T1000 (cell line): ENCODE results near the gene POU2AF1.
"Not testable (repeated sequence)": the region's sequence is repeated elsewhere in the genome, so short reads cannot be mapped to it uniquely, and the experiment has no call there.

Experiments used
- DNase-seq: peaks from one replicate; lab custom pipeline; 2025; ENCODE audit warnings: mixed read lengths; lab: John Stamatoyannopoulos, UW

POU2AF1 gene

DNA sequence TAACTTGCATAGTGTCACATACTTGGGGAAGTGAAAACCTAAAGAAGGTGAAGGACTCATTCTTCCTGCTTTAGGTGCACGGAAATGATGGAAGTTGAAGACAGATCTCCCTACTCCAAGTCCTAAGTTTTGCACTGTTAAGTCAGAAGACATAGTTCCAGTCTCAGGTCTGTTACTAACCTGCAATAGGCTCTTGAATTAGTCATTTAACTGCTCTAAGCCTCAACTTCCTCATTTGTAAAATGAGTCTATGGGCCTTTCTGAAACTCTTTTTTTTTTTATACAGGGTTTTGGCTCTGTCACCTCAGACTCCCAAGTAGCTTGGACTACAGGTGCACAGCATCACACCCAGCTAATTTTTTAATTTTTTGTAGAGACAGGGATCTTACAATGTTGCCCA, 30.8 kb upstream of the POU2AF1 start:
- no peak for DNase-seq

DNA sequence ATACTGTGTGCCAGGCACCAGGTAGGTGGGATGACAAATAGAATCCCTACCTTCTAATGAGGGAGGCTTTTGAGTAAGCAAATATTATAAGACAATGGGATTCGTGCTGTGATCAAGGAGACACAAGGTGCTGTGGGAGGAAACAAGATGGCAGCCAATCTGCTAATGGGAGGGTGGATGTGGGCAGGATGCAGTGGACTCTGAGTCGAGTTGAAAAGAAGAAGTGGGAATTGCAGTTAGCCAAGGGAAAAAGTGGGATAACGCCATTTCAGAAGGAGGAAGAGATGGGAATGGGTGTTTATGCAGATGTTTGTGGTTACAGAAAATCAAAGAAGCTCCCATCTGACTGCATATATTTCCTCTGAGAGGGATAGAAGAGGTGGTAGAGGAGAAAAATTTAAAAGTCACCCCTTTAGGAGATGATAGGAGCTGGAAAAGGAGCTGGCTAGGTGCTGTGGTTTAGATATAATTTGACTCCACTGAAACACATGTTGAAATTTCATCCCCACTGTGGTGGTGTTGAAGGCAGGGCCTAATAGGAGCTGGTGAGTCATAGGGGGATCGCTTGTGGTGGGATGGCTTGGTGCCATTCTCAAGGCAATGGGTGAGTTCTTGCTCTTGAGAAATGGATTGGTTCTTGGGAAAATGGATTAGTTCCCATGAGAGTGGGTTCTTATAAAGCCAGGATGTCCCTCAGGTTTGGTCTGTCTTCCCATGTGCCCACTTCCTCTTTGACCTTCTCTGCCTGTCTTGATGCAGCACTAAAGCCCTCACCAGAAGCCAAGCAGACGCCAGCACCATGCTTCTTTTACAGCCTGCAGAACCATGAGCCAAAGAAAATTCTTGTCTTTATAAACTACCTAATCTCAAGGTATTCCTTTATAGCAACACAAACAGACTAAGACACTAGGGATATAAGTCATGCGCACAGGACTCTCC, 30.0 kb upstream of the POU2AF1 start:
- DNase-seq: no peak

DNA sequence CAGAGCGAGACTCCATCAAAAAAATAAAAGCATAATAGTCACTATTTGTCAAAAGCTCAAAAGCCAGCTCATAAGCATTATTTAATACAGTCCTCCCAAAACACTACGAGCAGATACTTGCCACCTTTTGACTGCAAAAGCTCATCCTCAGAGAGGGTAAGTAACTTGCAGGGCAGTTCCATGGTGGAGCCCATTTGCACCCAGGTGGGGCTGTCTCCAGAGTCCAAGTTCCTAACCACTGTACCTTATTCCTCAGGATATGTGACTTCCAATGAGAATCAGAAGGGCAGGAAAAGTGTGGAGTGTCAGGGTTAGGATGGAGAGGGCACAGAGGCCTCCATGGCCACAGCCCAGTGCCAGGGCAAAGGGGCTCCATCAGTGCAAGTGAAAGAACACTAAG, 28.6 kb upstream of the POU2AF1 start:
- no peak for DNase-seq

DNA sequence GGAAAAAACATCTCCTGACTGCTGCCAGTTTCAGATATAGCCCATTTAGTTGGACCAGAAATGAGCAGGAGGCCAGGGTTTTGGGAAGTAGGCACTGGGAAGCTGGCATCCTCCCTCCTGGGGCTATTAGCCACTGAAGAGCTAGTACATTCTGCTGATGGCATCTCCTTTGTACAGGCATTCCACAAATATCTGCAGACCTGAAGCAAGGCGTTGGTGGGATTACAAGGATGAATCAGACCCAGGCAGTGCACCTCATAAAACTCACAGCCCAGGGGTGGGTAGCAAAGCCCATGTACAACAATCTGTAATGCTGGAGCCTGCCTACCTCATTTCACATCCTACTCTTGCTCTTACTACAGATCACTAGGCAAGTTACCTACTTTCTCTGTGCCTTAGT, 27.5 kb upstream of the POU2AF1 start:
- peak; percentile 29 for DNase-seq

DNA sequence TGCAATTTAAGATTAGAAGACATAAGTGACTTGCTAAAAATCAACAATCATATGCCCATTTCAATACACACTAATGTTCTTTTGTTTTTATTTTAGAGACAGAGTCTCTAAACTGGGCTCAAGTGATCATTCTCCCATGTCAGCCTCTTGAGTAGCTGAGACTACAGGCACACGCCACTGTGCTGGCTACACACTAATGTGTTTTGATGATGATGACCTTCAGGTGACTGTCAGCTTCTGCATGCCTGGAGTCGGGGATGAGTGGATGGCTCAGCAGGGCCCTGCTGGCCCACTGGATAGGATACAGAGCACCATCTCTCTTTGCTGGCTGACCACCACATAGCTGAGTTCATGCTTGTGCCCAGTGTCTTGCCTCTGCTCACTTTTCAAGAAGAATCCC, 27.0 kb upstream of the POU2AF1 start:
- DNase-seq: no peak

DNA sequence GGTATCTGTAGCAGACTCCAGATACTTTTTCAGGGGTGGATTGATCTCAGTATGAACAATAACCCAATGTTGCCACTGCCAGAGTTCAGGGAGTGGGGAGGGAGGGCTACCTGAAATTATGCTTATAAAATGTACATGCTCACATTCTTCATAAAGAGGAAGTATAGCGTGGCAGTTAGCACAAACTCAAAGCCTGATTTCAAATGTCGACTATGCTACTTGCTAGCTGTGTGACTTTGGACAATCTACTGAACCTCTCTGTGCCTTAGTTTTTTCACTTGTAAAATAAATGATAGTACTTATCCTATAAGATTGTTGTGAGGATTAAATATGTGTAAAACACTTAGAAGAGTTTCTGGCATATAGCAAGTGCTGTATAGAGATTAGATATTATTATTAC, 26.5 kb upstream of the POU2AF1 start:
- no peak for DNase-seq

DNA sequence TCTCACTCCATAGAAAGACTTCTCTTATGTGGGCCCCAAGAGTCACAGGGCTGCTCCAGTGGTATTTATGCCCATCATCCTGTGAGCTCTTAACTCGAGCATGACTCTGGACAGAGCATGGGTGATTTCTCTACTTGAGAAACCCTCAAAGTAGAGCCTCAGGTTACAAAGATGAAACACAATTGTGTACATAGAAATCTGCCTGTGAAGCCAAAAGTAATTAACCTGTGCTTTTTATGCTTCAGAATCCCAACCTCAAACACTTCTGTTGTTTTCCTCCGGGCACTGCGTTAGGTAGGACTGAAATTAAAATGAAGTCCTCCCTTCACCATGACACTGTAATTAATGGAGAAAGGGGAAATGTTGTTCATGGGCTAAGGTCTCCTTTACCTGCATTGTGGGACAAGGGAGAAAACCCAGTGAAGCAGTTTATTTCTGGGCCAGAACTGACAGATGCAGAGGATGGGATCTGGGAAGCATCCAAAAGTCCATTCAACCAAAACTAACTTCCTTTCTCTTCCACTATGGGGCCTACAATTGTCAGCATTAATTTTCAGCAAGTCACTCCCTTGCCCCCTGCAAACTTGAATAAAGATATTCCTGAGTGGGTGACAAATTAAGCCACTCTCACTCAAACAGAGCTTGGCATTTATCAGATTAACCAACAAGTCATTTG, 24.1 kb upstream of the POU2AF1 start:
- DNase-seq: no peak

DNA sequence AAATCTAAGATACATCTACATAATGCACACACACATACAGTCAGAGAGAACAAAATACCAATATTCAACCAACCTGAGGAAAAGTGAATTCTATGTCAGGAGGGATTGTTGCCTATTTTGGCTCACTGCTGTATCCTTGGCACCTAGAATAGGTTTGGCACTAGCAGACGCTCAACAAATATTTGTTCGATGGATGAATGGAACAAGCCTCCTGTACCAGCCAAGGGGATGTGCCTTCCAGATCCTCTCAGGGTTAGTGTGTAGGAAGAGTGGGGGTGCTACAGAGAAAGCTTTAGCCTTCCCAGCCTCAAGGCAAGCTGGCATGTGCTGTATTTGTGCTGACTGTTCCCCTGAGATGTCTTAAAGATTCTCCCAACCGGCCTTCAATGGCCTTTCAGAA, 23.3 kb upstream of the POU2AF1 start:
- DNase-seq: no peak

DNA sequence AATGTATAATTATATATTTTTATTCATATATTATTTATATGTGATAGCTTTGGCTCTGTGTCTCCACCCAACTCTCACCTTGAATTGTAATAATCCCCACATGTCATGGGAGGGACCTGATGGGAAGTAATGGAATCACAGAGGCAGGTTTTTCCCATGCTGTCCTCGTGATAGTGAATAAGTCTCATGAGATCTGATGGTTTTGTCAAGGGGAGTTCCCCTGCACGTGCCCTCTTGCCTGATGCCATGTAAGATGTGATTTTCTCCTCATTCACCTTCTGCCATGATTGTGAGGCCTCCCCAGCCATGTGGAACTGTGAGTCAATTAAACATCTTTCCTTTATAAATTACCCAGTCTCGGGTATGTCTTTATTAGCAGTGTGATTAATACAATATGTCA, 22.9 kb upstream of the POU2AF1 start:
- not testable (repeated sequence) for DNase-seq

DNA sequence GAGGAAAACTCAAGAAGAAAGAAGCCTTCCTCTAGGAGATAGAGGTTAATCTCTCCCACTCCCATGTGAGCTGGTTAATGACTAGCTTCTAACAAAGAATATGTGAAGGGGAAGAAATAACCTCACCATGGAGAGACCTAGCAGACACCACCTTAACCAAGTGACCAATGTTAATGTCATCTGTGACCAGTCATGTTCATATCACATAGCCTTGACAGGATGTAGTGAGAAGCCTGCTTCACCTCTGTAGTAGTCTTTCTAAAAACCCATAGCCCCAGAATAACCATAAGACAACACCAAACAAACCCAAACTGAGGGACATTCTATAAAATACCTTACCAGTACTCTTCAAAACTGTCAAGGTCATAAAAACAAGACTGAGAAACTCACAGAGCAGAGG, 21.5 kb upstream of the POU2AF1 start:
- no peak for DNase-seq

DNA sequence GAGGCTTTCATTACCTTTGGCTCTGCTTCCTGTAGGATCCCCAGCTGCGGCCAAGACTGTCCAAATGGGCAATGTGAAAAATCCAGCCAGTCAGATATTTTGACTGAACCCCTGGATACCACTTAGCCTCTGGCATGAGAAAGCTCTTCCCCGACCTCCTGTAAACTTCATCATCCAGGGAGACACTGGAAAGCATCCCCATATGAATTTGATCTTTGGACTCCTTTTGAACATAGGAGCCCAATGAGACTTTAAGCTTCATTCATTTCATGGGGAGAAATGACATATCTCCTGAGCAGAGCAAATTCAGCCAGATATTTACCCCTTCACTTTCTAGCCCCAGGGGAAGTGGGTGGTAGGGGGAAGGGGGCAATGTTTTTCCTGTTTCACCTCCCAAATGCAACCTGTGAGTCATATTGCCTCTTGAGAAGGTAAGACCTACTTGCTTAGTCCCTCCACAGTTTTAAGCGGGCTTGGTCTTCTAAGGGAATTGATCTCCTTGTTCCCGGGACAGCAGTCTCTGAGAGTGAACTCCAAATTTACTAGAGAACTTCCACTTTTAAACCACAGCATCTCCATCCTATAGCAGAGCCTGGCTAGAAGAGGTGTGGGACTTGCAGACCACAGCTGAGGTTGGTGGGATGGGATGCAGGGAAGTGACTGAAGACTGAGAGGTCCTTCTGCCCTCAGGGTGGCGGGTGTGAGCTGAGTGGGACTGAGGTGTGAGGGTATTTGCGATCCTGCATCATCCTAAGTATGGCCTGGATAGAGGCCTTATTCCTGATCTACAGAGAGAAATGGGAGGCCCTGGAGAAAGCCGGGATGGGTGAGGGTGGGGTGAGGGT, 20.3 kb upstream of the POU2AF1 start:
- DNase-seq: no peak

DNA sequence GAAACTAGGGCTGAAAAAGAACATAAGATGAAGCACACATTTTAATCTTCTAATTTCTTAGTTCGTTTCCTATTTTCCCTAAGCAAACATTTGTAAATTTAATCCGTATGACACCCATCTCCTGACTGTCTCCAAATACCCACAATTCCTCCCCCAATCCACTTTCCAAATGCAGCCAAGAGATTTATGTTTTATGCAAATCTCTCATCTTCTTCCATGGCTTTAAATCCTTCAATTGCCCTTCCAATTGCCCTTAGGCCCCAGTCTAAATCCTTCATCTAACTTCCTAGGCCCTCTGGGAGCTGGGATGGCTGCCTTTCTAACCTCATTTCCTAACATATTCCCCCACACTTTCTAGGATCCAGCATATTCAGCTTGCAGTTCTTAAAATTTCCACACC, 18.0 kb upstream of the POU2AF1 start:
- no peak for DNase-seq

DNA sequence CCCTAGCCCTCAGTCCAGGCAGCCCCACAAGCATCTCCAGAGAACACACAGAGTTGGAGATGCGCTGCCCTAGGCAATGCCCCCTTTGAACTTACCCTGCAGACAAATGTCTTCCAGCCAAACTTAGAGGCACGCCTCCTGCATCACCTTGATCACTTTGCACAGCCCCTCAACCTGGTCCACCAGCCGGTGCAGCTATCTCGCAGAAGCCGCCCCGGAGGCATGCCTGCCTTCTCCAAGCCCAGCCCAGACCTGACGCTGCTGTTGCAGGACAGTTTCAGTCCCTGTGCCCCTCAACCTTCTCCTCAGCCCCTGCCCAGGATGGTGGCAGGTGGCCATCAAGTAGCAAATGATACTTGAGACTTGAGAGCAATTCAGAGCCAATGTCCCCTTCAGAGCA, 16.7 kb upstream of the POU2AF1 start:
- no peak for DNase-seq

DNA sequence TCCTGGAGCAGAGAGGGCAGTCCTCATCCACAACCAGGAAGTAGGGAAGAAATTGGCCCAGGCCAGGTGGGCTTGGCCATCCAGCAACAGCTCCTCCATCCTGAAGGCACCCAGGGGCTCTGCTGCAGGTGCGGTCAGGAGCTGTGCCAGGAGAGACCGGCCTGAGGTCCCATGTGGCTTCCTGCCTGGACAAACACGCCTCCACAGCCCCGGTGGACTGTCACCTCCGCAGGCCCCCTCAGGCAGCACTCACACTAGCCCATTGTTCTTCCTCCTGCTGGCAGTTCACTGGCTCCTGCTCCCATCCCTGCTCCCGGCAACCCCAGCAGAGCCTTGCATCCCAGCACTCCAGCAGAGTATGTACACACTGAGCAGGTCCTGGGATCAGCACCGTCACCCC, 16.0 kb upstream of the POU2AF1 start:
- no peak for DNase-seq

DNA sequence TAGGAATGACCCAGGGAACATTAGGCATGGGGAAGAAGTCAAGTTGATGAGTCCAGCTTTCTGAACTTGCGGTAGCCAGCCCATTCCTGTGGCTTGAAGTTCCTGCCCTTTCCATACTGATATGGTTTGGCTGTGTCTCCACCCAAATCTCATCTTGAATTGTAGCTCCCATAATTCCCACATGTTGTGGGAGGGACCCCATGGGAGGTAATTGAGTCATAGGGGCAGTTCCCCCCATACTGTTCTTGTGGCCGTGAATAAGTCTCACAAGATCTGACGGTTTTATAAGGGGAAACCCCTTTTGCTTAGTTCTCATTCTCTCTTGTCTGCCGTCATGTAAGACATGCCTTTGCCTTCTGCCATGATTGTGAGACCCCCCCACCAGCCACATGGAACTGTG, 15.1 kb upstream of the POU2AF1 start:
- not testable (repeated sequence) for DNase-seq

DNA sequence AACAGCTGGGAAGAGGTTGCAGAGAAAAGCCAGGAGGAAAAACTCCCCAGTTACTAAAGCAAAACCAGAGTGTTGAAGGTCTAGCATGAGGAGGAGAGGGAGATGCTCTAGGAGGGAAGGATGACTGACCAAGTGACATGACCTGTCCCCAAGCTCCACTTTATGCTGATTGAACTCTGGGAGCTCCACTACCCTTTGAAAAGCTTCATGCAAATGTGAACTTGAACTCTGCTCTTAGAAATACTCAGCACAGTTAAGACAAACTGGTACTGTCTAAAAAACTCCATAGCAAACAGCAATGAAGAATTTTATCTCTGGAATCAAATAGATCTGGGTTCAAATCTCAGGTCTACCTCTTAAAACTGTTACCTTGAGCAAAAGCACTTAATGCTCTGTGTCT, 14.5 kb upstream of the POU2AF1 start:
- no peak for DNase-seq

DNA sequence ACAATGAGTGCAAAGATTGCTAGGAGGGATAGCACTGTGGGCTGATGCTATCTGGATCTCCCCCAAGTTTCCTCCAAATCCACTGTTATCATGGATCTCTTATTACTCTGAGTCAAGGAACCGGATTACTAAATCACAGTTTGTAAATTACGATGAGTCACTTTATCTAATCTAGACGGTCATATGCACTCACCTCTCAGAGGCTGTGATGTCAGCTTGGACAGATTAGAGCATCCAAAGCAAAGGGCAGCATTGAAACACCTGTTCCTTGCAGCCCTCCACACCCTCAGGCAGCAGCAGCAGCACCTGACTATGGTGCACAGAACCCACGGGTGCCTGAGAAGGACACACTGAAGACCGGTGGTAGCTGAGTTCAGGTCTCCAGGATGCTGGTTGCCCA, 14.0 kb upstream of the POU2AF1 start:
- DNase-seq: no peak

DNA sequence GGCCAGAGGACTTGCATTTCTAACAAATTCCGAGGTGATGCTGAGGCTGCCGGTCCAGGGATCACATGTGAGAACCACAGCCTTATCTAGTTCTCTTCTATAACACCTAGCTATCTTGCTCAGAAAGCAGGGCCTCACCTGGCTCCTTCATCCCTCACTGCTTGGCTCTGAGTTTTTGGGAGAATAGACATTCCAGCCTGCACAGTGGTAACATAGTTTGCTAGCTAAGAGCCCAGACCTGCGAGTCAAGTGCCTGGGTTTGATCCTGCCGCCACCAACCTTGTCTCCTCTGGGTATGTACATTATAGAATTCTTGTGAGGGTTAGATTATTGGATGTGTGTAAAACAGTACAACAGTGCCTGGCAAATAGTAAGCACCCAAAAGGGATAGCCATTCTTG, 13.5 kb upstream of the POU2AF1 start:
- no peak for DNase-seq

DNA sequence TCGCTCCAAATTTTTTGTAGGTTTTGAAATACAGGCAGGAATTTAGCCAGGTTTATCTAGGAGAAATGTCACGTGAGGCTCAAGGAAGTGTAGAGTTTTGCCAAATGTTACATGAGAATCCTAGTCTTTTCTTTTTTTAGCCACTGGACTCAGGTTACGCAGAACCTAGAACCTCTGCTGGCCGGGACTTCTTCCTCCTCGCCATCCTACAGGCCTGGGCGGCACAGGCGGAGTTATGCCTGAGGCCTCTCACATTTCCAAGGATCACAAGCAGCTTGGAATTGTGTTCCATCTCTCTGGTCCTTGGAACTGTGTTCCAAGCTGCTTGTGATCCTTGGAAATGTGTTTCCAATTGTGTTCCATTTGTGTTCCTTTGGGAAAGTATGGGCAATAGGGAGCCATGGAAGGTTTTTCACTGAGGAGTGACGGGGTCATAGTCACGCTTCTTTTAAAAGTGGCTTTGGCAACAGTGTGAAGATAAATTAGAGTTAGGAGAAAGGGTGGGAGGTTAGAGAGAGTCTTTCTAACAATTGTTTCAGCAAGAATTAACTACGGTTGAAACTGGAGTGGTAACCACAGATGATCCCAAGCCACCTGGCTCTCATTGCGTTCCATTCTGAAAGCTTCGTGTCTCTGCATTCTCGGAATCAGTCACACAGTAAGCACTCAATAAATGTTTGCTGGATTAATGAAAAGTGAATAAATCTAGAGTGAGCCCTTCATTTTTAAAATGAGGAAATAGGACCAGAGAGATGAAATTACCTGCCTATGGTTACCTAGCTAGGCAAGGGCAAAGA, 12.5 kb upstream of the POU2AF1 start:
- no peak for DNase-seq

DNA sequence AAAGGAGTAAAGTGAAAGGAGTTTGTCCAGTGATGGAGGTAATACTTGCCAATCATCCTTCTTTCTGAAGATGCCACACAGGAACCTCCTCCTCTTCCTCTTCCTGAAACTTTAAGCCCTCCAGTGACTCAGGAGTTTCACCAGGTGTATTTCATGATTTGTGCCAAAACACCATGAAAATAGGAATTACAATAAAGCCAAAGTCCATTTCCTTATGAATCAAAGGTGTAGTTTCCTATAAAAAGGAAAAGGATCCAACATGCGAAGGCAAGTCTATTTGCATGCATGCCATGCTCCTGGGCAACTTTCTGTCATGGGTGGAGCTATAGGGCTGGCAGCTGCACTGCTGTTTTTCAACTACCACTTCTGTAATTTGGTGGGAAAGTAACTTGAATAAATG, 9.8 kb upstream of the POU2AF1 start:
- no peak for DNase-seq

DNA sequence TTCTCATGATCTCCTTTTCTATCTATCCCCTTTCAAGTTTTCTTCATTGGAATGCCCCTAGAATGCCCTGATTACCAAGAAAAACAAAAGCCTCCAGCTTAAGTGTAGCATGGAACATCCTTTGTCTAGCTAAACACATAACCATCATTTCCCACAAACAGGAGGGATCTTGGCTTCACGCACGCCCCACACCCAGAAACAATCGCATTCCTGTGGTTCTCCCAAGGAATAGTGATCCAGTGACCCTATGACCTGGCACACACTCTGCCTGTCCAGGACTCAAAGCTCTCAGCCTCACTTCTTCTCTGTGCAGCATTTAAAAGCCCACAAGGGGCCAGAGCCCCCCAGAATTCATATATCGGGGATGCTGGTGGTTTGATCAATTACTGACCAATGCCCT, 9.3 kb upstream of the POU2AF1 start:
- DNase-seq: no peak

DNA sequence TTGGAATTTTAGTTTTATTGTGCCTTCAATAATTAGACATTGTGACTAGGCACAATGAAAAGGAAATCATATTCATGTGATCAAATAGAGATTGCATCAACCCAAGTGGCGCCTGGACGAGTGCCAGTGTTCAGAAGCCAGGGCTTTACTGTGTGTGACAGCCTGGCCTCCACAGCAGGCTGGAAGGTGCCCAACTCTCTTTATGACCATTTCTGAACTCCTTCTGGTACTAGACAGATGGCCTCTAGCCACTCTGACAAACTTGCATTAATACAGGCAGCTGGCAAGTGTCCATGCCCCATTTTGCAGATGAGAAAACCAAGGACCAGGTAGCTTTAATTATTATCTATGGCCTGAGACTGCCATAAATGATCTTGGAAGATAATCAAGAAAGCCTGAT, 8.3 kb upstream of the POU2AF1 start:
- DNase-seq: no peak
